HG02798 (cell line): Measurements from ENCODE around the gene ENPP1.

Source experiments
- ATAC-seq: cut with Tn5 transposase; IDR thresholded peaks from one replicate; pipeline ENCODE4 v1.9.1; 2021; ENCODE audit warnings: mild to moderate bottlenecking; ENCODE audit not compliant: unreplicated experiment, poor library complexity

The ENPP1 gene

DNA sequence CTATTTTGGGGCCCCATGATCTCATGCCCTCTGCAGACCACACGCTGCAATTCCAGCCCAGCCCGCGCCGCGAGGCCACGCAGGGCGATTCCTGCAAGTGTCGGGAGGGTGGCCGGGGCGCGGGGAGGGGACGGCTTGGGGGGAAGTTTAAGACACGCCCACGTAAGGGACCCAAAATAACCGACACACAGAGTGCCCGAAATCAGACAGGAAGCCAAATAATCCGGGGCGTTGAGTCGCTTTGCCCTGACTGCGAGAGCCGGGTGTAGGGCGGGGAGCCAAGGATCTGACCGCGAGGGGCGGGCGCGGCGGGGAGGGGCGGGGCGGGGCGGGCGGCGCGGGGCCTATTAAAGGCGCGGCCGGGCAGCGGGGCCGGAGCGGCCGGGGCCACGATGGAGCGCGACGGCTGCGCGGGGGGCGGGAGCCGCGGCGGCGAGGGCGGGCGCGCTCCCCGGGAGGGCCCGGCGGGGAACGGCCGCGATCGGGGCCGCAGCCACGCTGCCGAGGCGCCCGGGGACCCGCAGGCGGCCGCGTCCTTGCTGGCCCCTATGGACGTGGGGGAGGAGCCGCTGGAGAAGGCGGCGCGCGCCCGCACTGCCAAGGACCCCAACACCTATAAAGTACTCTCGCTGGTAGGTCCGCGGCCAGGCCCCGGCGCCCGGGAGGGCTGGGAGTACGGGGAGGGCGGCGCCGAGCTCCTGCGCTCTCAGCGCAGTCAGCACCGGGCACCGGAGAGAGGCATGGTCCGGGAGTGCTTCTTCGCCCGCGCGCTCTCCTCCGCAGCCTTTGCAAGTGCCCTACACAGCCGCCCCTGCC, at the start of gene ENPP1:
Gene ENPP1, plus strand, starts transcription at position 377 of the 816 bp plus-strand sequence. Its CDS starts 16 bp downstream, at position 393.
- peak; percentile 61 for ATAC-seq

DNA sequence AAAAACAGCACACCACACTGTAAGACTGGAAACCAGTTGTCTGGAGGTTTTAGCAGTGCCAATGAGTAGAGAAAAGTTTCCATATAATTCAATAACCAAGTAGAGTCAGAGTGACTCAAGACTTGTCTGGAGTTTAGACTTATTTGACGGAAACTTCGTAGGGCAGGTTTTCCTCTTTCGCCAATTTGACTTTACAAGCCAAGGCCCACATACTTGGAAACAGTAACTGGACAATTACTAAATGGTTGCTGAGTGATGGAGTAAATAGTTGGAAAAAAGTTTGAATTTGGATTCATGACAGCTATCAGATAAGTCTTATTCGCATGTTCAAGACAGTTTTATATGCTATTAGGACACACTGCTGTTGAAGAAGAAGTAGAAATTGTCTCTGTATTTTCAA, 48.9 kb upstream of the ENPP1 start:
- no peak for ATAC-seq

- no peak for ATAC-seq
Measured at GRCh38 chr6:131761060-131761761, 46.6 kb upstream of the ENPP1 start.

- ATAC-seq: no peak
Measured at GRCh38 chr6:131761762-131762067, 46.1 kb upstream of the ENPP1 start.

DNA sequence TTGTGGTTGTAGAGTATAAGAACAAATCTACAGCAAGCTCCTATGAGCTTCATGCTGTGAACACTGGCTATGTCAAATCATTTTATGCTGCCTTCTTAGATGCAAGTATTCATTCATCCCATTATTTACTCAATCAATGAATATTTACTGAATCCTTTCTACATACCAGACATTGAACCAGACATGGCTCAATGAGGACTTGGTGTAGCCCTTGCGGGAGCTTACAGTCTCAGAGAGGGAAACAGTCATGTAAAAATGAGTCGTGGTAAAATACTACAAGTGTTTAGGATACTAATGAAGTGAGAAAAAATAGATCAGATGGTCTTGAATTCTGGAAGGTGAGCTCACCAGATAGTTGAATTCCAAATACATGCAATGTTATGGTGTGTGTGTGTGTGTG, 44.8 kb upstream of the ENPP1 start:
- no peak for ATAC-seq

DNA sequence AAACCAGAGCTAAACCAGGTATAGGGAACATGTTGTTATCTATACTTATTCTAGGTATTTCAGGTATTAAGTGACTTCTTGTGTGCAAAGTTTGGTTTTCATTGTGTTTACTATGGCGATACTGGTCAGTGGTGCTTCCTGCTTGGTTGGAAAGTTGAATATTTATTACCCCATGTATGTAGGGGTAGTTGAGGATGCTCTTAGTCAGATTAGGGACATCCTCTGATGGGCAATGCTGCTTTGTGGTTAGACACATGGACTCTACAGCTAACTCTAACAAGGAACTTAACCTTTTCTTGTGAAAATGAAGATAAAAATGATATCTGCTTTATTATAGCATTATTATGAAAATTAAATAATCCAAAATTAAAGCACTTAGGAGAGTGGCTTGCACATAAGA, 44.1 kb upstream of the ENPP1 start:
- no peak for ATAC-seq

DNA sequence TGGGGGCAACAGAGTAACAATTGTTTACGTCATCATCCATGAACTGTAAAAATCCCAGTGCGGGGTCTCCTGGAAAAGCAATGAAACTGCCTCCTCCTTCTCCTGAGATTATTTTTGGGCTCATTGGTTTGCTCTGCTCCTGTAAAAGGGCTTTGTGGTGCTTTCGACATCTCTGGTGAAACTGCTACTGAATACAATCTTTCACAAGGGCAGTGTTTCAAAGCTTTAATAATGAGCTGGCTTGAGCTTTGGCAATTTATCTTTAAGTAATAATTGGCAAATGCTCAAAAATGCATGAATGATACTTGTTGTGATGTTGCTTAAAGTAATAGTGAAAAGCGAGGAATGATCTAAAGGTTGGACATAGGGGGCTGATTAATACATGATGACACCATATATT, 43.5 kb upstream of the ENPP1 start:
- no peak for ATAC-seq

- ATAC-seq: no peak
Measured at GRCh38 chr6:131765081-131765803, 42.6 kb upstream of the ENPP1 start.

DNA sequence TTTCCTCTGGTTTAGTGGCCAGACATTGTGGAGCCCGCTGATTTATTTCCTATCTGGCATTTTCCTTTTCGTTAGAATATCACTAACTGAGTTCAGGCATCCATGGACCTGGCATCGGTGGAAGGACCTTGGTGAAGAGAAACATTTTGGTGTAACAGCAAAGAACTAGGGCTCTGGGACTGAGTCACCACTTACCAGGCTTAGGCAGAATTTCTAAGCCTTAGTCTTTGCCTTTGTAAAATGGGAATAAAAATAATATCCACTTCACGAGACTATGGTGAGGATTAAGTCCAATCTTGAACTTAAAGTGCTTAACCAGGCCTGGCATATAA, 42.0 kb upstream of the ENPP1 start:
- no peak for ATAC-seq

GRCh38 chr6:131766631-131767030, 41.2 kb upstream of the ENPP1 start:
- ATAC-seq: no peak

GRCh38 chr6:131768964-131769363, 38.9 kb upstream of the ENPP1 start:
- no peak for ATAC-seq

GRCh38 chr6:131769385-131770141, 38.3 kb upstream of the ENPP1 start:
- no peak for ATAC-seq

DNA sequence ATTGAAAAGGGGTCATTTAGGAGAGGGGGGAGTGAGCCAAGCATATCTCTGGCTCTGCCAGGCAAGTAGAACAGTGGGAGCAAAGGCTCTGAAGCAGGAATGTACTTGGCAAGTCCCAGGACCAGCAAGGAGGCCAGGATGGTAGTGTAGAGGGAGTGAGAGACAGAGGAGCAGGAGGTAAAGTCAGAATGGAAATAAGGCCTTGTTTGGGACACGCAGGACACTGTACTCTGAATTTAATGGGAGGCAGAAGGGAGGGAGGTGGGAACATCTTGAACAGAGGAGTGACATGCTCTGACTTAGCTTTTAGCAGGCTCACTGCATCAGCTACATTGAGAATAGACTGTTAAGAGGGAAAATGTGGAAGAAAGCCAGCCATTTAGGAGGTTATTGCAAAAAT, 37.0 kb upstream of the ENPP1 start:
- no peak for ATAC-seq

DNA sequence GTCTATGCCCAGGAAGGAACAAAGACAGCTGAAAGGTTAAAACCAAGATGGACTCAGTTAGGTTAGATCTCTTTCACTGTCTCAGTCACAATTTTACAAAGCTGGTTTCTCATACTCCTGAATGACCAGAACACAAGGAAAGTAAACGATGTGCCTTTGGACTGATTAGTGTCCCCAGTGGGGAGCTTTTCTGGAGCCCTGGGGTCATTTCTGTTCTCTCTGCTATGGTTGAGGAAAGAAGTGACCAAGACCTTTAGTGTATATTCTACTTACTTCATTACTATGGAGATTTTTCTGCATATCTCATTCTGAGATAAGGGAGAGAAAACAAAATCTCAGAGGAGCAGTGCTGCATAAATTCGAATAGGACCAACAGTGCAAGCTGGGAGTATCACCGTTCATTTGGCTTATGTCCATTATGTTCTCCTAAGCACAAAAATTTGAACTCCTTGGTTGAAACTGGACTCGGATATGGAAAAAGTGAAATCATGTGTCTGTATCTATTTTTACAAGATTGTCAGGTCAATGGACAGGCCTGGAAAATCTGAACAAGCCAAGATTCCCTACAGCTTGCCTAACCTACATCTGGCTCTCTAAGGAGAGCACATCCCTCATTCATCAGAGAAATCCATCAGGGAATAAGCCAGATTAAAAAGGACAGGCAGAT, 34.4 kb upstream of the ENPP1 start:
- ATAC-seq: no peak

GRCh38 chr6:131775886-131776285, 31.9 kb upstream of the ENPP1 start:
- ATAC-seq: no peak

- ATAC-seq: no peak
Measured at GRCh38 chr6:131776985-131777384, 30.8 kb upstream of the ENPP1 start.

DNA sequence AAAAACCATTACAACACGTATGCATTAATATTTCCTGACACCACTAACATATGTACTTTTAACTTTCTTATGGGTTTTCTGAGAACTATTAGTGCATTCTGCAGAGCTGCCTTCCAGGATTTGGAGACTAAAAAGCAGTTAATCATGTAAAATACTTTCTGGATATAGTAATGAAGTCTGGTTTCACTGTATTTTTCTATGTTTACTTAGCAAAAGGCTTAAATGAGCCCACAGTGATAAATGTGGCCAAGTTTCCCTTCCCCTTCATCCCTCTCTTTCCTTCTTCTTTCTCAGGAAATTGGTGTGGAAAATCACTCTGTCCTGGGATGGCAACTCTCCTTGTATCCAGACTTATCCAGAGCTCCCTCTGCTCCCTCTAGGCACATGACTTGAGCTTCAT, 29.7 kb upstream of the ENPP1 start:
- ATAC-seq: no peak

- no peak for ATAC-seq
Measured at GRCh38 chr6:131779304-131779703, 28.5 kb upstream of the ENPP1 start.

GRCh38 chr6:131780600-131780999, 27.2 kb upstream of the ENPP1 start:
- no peak for ATAC-seq

DNA sequence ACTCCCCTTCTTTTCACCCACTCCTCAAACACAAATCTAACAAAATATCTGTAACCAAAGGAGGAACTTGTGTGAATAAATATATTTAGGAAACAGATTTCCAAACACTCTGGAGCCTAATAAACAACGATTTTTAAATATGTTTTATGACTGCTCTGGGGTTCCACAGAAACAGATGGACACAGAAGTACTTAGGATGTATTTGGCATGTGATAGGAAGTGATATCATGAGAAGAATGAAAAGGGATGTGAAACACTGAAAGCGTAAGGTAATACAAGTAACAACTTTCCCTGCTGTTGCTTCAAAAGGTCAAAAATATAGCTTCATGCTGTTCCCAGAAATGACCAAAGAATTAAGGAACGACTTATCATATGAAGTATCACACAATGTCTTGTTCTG, 26.1 kb upstream of the ENPP1 start:
- no peak for ATAC-seq
